Measurements from ENCODE around the gene POU4F2. TPM values are rescaled to one million over a fixed set of nuclear protein-coding genes. Genes with fewer than 3 reads are reported as not detected.

POU4F2 gene
- total RNA-seq, 2 donors from 2014 or later: 0.51 TPM; not detected in 1

DNA sequence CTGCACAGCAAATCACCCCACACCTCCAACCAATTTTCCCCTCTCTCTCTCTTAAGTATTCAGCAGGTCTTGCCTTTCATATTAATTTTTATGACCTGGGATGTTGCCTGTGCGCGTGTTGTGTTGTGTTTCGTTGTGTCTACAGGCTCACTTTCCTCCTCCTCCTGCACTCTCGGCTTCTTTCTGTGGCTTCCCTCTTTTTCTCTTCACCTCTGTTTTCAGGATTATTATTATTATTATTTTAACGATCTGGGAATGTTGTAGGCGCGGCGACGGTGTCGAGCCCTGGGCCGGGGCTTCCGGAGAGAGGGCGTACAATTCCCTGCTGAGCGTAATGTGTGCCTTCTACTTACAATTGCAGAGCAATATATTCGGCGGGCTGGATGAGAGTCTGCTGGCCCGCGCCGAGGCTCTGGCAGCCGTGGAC lies 826 bp downstream of the POU4F2 start:
- H3K4me1 ChIP-seq (replicated peaks): peaks cover 11% of the 10 kb centered on the region
- TF ChIP-seq POLR2AphosphoS5 (IDR thresholded peaks at IDR 0.05) (no peak), POLR2A (IDR thresholded peaks at IDR 0.05) (no peak)
- TF ChIP-seq, protein P1, sequence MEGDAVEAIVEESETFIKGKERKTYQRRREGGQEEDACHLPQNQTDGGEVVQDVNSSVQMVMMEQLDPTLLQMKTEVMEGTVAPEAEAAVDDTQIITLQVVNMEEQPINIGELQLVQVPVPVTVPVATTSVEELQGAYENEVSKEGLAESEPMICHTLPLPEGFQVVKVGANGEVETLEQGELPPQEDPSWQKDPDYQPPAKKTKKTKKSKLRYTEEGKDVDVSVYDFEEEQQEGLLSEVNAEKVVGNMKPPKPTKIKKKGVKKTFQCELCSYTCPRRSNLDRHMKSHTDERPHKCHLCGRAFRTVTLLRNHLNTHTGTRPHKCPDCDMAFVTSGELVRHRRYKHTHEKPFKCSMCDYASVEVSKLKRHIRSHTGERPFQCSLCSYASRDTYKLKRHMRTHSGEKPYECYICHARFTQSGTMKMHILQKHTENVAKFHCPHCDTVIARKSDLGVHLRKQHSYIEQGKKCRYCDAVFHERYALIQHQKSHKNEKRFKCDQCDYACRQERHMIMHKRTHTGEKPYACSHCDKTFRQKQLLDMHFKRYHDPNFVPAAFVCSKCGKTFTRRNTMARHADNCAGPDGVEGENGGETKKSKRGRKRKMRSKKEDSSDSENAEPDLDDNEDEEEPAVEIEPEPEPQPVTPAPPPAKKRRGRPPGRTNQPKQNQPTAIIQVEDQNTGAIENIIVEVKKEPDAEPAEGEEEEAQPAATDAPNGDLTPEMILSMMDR (IDR thresholded peaks at IDR 0.05): no peak
- intact Hi-C loops (cut with DNase I): no loop called here
- 6% methylated on average over 20 of the region's 20 CpGs for WGBS
- H3K4me3 ChIP-seq: no peak overlapping the region
- DNase-seq (ENCODE audit: low spot score): no peak
- no peak overlapping the region for H3K27ac ChIP-seq
- H3K36me3 ChIP-seq: no peaks in the 10 kb centered on the region
- no peaks in the 10 kb centered on the region for H3K9me3 ChIP-seq
- peaks cover 21% of the 10 kb centered on the region for H3K27me3 ChIP-seq (replicated peaks; ENCODE audit: insufficient read depth)

DNA sequence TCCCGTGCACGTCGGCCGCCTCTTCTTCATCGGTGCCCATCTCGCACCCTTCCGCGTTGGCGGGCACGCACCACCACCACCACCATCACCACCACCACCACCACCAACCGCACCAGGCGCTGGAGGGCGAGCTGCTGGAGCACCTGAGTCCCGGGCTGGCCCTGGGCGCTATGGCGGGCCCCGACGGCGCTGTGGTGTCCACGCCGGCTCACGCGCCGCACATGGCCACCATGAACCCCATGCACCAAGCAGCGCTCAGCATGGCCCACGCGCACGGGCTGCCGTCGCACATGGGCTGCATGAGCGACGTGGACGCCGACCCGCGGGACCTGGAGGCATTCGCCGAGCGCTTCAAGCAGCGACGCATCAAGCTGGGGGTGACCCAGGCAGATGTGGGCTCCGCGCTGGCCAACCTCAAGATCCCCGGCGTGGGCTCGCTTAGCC lies 1.4 kb downstream of the POU4F2 start:
- 3% methylated on average over 32 of the region's 46 CpGs for WGBS
- TF ChIP-seq, protein P1 (IDR thresholded peaks at IDR 0.05): no peak
- no peak for TF ChIP-seq POLR2A (IDR thresholded peaks at IDR 0.05)
- no peak for TF ChIP-seq POLR2AphosphoS5 (IDR thresholded peaks at IDR 0.05)
- Histone ChIP-seq H3K27me3 (replicated peaks; ENCODE audit: insufficient read depth) (peaks cover 21% of the 10 kb centered on the region), H3K4me1 (replicated peaks) (peaks cover 11% of the 10 kb centered on the region), H3K9me3 (no peaks in the 10 kb centered on the region), H3K4me3 (no peak overlapping the region), H3K36me3 (no peaks in the 10 kb centered on the region), H3K27ac (no peak overlapping the region)
- intact Hi-C loops (cut with DNase I): no loop called here
- no peak for DNase-seq (ENCODE audit: low spot score)

DNA sequence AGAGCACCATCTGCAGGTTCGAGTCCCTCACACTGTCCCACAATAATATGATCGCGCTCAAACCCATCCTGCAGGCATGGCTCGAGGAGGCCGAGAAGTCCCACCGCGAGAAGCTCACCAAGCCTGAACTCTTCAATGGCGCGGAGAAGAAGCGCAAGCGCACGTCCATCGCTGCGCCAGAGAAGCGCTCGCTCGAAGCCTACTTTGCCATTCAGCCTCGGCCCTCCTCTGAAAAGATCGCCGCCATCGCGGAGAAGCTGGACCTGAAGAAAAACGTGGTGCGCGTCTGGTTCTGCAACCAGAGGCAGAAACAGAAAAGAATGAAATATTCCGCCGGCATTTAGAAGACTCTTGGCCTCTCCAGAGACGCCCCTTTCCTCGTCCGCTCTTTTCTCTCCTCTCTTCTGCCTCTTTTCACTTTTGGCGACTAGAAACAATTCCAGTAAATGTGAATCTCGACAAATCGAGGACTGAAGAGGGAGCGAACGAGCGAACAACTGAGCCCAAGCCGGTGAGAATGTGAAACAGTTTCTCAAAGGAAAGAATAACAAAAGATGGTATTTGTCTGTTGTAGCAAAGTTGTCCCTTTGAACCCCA lies 1.9 kb downstream of the POU4F2 start:
- H3K9me3 ChIP-seq: no peaks in the 10 kb centered on the region
- H3K4me1 ChIP-seq (replicated peaks): peaks cover 11% of the 10 kb centered on the region
- no peak for DNase-seq (ENCODE audit: low spot score)
- 2% methylated on average over 37 of the region's 37 CpGs for WGBS
- intact Hi-C loops (cut with DNase I): no loop called here
- no peak overlapping the region for H3K27ac ChIP-seq
- no peaks in the 10 kb centered on the region for H3K36me3 ChIP-seq
- H3K4me3 ChIP-seq: no peak overlapping the region
- H3K27me3 ChIP-seq (replicated peaks; ENCODE audit: insufficient read depth): peaks cover 21% of the 10 kb centered on the region
- TF ChIP-seq POLR2A (IDR thresholded peaks at IDR 0.05) (no peak), POLR2AphosphoS5 (IDR thresholded peaks at IDR 0.05) (no peak)
- TF ChIP-seq, protein P1 (IDR thresholded peaks at IDR 0.05): no peak

DNA sequence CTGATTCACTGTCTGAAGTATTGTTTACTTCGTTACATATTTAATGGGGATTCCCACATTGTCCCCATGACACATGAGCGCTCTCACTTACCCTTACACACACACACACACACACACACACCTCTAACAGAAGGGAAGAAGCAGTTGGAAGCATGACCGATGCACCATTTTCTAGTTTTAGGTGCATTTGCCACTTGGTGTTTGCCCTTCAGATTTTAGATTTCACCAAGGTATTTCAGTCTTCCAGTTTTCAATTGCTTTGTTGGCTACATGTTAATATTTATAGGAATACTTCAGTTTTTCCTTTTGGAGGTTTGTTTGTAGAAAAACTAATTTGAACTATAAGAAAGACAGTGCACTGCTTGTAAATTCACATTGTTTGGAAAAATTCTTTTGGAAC lies 3.1 kb downstream of the POU4F2 start:
- no peak for DNase-seq (ENCODE audit: low spot score)
- Histone ChIP-seq H3K4me3 (no peak overlapping the region), H3K4me1 (replicated peaks) (peaks cover 11% of the 10 kb centered on the region), H3K27ac (no peak overlapping the region), H3K27me3 (replicated peaks; ENCODE audit: insufficient read depth) (peaks cover 24% of the 10 kb centered on the region), H3K36me3 (no peaks in the 10 kb centered on the region), H3K9me3 (no peaks in the 10 kb centered on the region)
- intact Hi-C loops (cut with DNase I): no loop called here
- TF ChIP-seq POLR2AphosphoS5 (IDR thresholded peaks at IDR 0.05) (no peak), POLR2A (IDR thresholded peaks at IDR 0.05) (no peak)
- TF ChIP-seq, protein P1 (IDR thresholded peaks at IDR 0.05): no peak
- WGBS: 17% methylated on average over 3 of the region's 3 CpGs

DNA sequence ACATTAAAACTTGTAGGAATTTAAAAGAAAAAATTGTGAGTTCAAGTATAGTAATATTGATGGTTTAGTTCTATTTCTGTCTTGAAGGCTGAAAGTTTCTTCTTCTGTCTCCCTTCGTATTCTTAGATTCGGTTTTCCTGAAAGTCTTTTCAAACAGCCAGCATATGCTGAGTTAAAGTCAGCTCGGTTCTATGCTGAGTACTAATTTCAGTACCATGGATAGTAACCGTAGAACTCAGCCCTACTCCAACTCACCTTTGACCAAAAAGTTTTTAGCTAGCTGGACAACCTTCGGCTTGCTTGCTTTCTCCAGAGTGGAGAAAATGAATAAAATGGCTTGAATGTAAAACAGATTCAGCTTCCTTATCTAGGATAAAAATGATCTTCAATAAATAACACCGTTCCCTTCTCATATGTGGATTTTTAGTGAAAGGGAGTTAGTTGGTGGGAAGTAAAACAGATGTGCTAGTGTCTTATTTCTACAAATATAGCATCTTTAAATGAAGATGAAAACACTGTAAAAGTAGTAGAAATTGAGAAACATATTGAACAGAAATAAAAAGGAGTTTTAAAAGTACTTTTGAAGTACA lies 5.2 kb downstream of the POU4F2 start:
- Histone ChIP-seq H3K9me3 (no peaks in the 10 kb centered on the region), H3K27ac (no peak overlapping the region), H3K4me3 (no peak overlapping the region), H3K4me1 (replicated peaks) (peaks cover 5% of the 10 kb centered on the region), H3K27me3 (replicated peaks; ENCODE audit: insufficient read depth) (peaks cover 30% of the 10 kb centered on the region), H3K36me3 (no peaks in the 10 kb centered on the region)
- TF ChIP-seq, protein P1 (IDR thresholded peaks at IDR 0.05): no peak
- TF ChIP-seq POLR2A (IDR thresholded peaks at IDR 0.05) (no peak), POLR2AphosphoS5 (IDR thresholded peaks at IDR 0.05) (no peak)
- intact Hi-C loops (cut with DNase I): no loop called here
- DNase-seq (ENCODE audit: low spot score): no peak
- WGBS: 10% methylated on average over 6 of the region's 6 CpGs

All from prostate gland (tissue), 2 donors.